AG04449 (cell line): ENCODE results near the gene PLCB1.
A peak's percentile ranks its signal among the peaks of the same experiment; 100 is the strongest.

ENCODE experiments used
- CTCF ChIA-PET: fragments of 350-600 bp; formaldehyde crosslinking; extraction: SDS; loops from one replicate; lab custom pipeline; 2021; ENCODE audit warnings: antibody characterized with exemption; lab: Yijun Ruan, JAX
- POLR2A ChIA-PET: fragments of 400-600, 350-600 bp; formaldehyde crosslinking; extraction: SDS; loops from one replicate; lab custom pipeline; 2020; ENCODE audit warnings: antibody characterized with exemption, inconsistent platforms; lab: Yijun Ruan, JAX
- DNase-seq: peaks from one replicate; pipeline ENCODE4 v3.0.0-alpha.2; 2010; ENCODE audit warnings: low read depth, low spot score
- H3K4me3 ChIP-seq: 2 replicates; pipeline ENCODE4 v1.5.1; 2011; ENCODE audit warnings: low read depth, mild to moderate bottlenecking, control low read depth, low read length
- CTCF ChIP-seq: IDR thresholded peaks from one replicate; pipeline ENCODE4 v1.5.1; 2011; ENCODE audit warnings: mild to moderate bottlenecking, moderate library complexity, low read length, control low read depth, inconsistent platforms; ENCODE audit not compliant: insufficient read depth; ENCODE audit errors: missing control alignments

PLCB1 gene

GRCh38 chr20:8291873-8292272 lies 159.8 kb downstream of the PLCB1 start:
- POLR2A ChIA-PET: no interaction called here
- no peak for TF ChIP-seq CTCF
- H3K4me3 ChIP-seq: no peak overlapping the region
- peak; percentile 77 for DNase-seq
- CTCF ChIA-PET: interaction anchor here (0.8 to 3.2 kb wide), 8 partner anchors 12 to 430 kb away, joined by 3 to 16 read pairs (median 4); no protein-coding TSS in a partner anchor

DNA sequence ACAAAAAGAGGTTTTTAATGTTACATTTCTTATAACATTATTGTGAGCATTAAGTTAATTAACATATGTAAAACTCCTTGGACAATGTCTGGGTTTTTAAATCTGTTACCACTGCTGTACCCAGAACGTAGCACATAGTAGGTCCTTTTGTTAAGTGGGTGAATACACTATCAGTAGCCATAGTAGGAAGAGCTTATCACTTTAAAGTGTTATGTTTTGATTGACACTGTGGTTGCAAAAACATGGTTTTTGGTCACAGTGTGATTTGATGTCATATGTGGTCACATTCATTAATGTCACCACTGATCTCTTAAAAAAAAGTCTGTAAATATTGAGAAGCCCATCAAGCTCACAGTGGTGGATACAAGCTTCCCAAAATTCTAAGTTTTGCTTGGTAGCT lies 160.7 kb downstream of the PLCB1 start:
- CTCF ChIA-PET: interaction anchor here (0.8 to 3.2 kb wide), 10 partner anchors 11 to 429 kb away, joined by 3 to 16 read pairs (median 4); partner anchors contain the start of gene PLCB1
- no peak overlapping the region for H3K4me3 ChIP-seq
- POLR2A ChIA-PET: no interaction called here
- no peak for TF ChIP-seq CTCF
- DNase-seq: no peak

DNA sequence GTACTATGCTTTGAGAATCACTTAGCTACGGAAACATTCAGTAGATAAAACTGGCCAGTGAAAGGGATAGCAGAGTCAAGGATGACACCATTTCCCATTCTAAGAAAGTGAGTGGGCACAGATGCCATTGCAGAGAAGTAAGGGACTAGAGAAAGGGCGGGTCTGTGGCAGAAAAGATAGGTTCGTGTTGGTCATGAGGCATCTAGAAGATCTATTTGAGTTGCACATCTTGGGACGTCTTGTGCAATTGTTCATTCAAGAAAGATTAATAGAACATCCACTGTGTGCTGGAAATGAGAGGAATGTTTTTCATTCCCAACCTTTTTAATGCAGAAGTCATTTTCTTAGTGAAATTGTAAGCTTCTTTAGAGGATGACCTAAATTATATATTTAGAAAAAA lies 161.7 kb downstream of the PLCB1 start:
- ChIA-PET POLR2A (interaction anchor here (0.7 kb wide), 1 partner anchor 21 kb away, joined by 3 read pairs; no protein-coding TSS in a partner anchor), CTCF (interaction anchor here (0.8 to 3.2 kb wide), 3 partner anchors 13 to 120 kb away, joined by 3 to 16 read pairs (median 3); no protein-coding TSS in a partner anchor)
- no peak for TF ChIP-seq CTCF
- no peak overlapping the region for H3K4me3 ChIP-seq
- DNase-seq: no peak

- DNase-seq: no peak
- no peak for TF ChIP-seq CTCF
- no peak overlapping the region for H3K4me3 ChIP-seq
- CTCF ChIA-PET: no interaction called here
- POLR2A ChIA-PET: no interaction called here
These were observed 164.5 kb downstream of the PLCB1 start for GRCh38 chr20:8296536-8296935.

DNA sequence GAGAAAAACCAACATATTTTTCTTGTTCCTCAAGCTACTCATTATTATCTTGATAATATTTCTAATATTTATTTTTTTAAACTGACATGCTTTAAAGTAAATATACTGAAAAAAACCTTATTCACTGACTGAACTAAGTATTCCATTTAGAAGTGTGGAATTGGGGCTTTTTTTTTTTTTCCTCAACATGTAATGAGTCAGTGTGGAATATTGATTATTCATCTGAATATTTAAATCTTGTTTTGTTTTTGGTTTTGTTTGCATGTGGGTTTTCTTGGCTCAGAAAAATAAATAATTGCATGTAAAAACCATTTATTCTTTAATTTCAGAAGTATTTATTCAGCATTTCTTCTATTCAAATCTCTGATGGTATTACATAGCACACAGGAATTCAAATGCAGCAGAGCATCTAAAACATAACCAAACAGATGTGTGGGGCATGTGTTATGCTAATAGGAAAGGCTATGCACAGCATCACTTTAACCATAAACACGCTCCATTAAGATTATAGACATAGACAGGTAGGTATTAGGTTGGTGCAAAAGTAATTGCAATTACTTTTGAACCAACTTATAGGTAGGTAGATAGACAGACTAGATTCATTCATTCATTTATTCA lies 166.5 kb downstream of the PLCB1 start:
- ChIA-PET CTCF (no interaction called here), POLR2A (interaction anchor here (0.6 kb wide), 1 partner anchor 34 kb away, joined by 3 read pairs; no protein-coding TSS in a partner anchor)
- H3K4me3 ChIP-seq: no peak overlapping the region
- DNase-seq: no peak
- TF ChIP-seq CTCF: no peak

DNA sequence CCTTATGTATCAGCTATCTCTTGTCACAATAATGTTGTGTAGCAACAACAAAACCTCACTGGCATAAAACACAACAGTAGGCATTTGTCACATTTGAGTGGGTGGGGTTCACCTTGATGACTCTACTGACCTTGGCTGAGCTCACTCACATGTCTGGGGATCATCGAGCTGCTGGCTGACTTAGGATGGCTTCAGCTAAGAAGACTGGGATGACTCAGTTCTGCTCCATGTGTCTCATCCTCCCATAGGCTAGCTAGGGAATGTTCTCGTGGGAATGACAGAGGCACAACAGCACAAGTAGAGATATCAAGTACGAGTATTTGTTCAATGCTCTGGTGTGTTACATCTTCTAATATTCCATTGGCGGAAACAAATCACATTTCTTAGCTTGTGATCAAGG lies 167.9 kb downstream of the PLCB1 start:
- TF ChIP-seq CTCF: no peak
- ChIA-PET POLR2A (no interaction called here), CTCF (interaction anchor here (1.1 kb wide), 1 partner anchor 10 kb away, joined by 3 read pairs; no protein-coding TSS in a partner anchor)
- H3K4me3 ChIP-seq: no peak overlapping the region
- no peak for DNase-seq
